Breast epithelium (tissue), 3 donors: Measurements from ENCODE around the gene SLC35A3.

Experiments used
- POLR2A ChIP-seq: fragments of 450-650 bp; IDR thresholded peaks from one replicate; pipeline ENCODE4 v1.6.1; 2016; ENCODE audit warnings: antibody characterized with exemption, mild to moderate bottlenecking, moderate library complexity
- POLR2AphosphoS5 ChIP-seq, 3 donors: sonication (generic); formaldehyde crosslinking; IDR thresholded peaks; one replicate each; pipeline ENCODE4 v1.6.1; 2017; ENCODE audit warnings: antibody characterized with exemption in 3 of 3

GRCh38 chr1:99935534-99935933 lies 34.3 kb upstream of the SLC35A3 start:
- TF ChIP-seq POLR2AphosphoS5 (IDR thresholded peaks at IDR 0.05) (no peak), POLR2A (no peak)
